HCT116 (cell line): ENCODE measurements around the gene CSNK2A2.

Experiments
- EGR1 ChIP-seq: IDR thresholded peaks from 2 replicates; pipeline ENCODE4 v1.6.1; 2012; ENCODE audit warnings: low read depth
- POLR2A ChIP-seq: IDR thresholded peaks from 2 replicates; pipeline ENCODE4 v1.7.0; 2011; ENCODE audit warnings: borderline replicate concordance; ENCODE audit not compliant: insufficient read depth, insufficient read length; ENCODE audit errors: extremely low read depth
- RAD21 ChIP-seq: IDR thresholded peaks from 2 replicates; pipeline ENCODE4 v1.6.1; 2012; ENCODE audit warnings: low read depth, mild to moderate bottlenecking
- ZNF274 ChIP-seq: fragments of 200-500 bp; sonication (Bioruptor generic); IDR thresholded peaks from 2 replicates; pipeline ENCODE4 v1.6.1; 2014; ENCODE audit warnings: mild to moderate bottlenecking, low read depth, low read length, inconsistent platforms

DNA sequence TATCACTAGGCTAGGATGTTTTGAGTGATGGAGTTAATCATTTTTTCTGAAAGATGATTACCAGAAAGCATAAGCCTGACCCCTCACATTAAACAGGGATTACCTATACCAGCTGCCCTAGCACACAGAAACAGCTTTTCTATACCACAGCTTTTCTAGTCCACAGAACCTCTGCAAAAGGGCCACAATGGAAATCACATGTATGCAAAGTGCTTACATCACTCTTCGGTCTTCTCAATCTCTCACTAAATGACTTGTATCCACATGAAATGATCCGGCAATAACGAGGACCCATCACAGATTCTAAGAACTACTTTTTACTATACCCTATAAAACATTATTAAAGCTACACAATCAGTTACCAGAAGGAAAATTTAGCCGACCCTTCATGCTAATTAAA, 2.6 kb downstream of the CSNK2A2 start:
- TF ChIP-seq EGR1 (no peak), RAD21 (no peak), ZNF274 (no peak), POLR2A (no peak)
